Erythroblast (primary cell): ENCODE results near the gene VWC2L.

Source experiments
- DNase-seq, 2 experiments: peaks; one replicate each; lab custom pipeline; 2025; lab: John Stamatoyannopoulos, UW
- GATA1 ChIP-seq: IDR thresholded peaks from 2 replicates; pipeline ENCODE4 v1.6.1; 2011; ENCODE audit warnings: low read depth, mild to moderate bottlenecking, control low read depth, low read length, moderate library complexity
- POLR2A ChIP-seq: IDR thresholded peaks from 2 replicates; pipeline ENCODE4 v1.6.1; 2011; ENCODE audit warnings: mild to moderate bottlenecking, low read length

Gene VWC2L

GRCh38 chr2:214484701-214485100 lies 73.8 kb downstream of the VWC2L start:
- DNase-seq: no peak
- no peak for TF ChIP-seq GATA1
- no peak for TF ChIP-seq POLR2A

- no peak for DNase-seq
- no peak for TF ChIP-seq GATA1
- no peak for TF ChIP-seq POLR2A
Measured at GRCh38 chr2:214489181-214489580, 78.3 kb downstream of the VWC2L start.

- DNase-seq: no peak
- no peak for TF ChIP-seq GATA1
- TF ChIP-seq POLR2A: no peak
Measured at GRCh38 chr2:214489702-214490101, 78.8 kb downstream of the VWC2L start.

DNA sequence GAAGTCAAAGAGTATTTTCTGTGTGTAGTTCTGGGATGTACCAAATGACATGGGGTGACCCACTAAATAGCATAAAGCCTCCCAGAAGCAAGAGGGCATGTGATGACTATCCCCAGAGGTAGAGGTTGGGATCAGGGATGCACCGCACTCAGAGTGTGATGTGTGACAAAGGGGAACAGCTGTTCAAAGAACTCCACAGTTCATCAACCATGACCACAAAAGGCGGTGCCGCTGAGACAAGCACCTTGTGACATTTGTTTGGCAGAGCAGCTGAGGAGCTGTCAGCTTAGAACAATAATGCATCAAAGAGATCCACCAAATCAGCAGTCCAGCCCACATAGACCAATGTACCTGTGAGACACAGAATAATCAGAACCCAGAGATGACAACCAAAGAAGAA lies 81.3 kb downstream of the VWC2L start:
- TF ChIP-seq POLR2A: no peak
- no peak for TF ChIP-seq GATA1
- DNase-seq: no peak

DNA sequence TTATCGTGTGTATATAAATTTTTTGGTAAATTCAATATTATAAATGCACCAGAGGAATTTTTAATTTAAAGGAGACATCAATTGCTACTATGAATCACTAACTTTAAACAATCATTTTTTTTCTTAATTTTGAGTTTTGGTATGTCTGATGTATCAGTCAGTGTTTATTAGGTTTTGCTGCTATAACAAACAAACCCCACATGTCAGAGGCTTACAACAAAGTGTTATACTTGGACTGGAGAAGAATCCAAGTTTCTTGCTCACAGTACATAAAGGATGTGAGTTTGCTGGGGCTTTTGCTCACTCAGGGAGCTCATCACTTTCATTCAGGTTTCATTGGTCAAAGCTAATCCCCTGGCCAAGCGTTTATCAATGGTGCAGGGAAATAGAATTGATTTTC lies 81.8 kb downstream of the VWC2L start:
- DNase-seq: no peak
- TF ChIP-seq POLR2A (no peak), GATA1 (no peak)

DNA sequence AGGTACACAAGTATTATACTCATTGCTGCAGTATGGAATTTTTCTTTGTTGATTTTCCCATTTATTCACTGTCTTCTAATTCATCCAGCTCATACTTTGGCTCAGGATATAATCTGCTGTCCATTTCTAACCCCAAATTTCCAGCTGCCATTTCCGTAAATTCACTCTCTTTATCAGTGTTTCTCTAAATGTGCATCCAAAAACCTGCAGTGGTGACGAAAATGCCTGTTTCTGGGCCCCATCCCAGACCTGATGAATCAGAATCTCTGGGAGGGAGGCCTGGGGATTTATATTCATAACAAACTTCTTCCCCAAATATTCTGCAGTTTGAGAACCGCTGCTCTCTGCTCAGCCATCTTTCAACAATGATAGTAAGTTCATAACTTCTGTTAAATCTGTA lies 86.6 kb downstream of the VWC2L start:
- DNase-seq: no peak
- TF ChIP-seq GATA1: no peak
- no peak for TF ChIP-seq POLR2A

DNA sequence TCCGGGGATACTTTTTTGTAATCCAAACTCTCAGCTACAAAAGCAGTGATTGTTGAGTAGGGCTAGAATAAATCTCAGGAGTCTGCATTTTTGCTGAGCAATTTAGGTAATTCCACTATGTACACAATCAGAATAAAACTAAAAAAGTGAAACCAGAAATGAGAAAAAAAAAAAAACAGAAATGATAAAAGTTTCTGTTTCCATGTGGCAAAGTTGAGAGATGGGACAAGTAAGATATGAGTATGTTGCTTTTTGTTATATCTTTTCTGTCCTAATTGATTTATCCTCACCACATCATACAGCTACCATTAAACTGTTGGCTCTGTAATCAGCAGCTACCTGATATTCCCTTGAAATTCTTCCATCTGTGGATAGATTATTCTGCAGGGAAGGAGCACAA lies 92.7 kb downstream of the VWC2L start:
- no peak for DNase-seq
- no peak for TF ChIP-seq GATA1
- no peak for TF ChIP-seq POLR2A

DNA sequence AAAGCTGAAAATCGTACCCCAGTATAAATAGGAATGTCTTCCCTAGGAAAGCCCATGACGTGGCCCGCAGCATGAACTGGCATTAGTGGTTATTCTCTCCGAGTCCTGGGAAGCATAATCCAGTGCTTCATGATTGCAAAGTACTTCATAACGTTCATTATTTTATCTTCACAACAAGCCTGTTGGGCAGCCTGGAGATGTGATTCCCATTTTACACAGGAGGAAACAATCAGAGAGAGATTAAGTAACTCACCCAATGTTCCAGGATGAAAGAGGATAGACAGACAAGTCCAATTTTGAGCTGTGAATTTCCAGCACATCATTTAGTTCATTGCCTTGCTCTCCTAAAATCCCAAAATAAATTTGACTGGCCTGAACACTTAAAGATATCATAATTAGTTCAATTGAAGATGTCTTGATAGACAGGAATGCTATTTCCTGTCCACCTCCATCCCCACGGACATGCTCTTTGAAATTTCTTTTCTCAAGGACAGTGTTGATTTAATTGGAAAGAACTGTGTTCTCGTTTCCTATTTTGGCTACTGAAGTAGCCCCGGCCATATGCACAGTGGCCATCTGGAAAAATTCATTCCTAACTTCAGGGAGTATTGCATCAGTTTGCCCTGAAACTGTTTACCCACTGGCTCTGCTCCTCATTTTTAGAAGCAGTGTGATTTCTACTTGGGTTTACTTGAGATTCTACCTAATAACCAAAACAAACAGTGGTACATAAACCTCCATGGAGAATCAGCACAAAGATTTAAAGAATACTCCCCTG lies 93.9 kb downstream of the VWC2L start:
- DNase-seq: no peak
- TF ChIP-seq POLR2A (no peak), GATA1 (no peak)

DNA sequence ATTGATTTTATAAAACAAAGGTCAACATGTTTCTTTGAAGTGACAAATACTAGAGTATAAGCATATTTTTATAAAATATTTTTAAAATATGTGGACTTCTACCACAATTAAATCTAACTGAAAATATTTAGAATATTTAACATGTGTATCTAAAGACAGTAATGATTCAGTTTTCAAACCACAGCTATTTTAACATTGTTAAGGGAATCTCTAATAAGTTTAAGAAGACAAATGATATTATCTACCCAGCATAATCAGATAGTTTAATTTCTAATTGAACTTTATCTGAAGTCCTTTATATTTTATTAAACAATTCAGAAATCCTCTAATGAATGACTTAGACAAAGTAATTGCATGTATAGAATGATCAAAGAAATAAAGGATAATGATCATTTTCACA lies 96.2 kb downstream of the VWC2L start:
- DNase-seq: no peak
- TF ChIP-seq POLR2A: no peak
- no peak for TF ChIP-seq GATA1

GRCh38 chr2:214514704-214515103 lies 103.8 kb downstream of the VWC2L start:
- no peak for TF ChIP-seq GATA1
- no peak for TF ChIP-seq POLR2A
- no peak for DNase-seq

- no peak for DNase-seq
- no peak for TF ChIP-seq POLR2A
- TF ChIP-seq GATA1: no peak
Measured at GRCh38 chr2:214515111-214515510, 104.3 kb downstream of the VWC2L start.

DNA sequence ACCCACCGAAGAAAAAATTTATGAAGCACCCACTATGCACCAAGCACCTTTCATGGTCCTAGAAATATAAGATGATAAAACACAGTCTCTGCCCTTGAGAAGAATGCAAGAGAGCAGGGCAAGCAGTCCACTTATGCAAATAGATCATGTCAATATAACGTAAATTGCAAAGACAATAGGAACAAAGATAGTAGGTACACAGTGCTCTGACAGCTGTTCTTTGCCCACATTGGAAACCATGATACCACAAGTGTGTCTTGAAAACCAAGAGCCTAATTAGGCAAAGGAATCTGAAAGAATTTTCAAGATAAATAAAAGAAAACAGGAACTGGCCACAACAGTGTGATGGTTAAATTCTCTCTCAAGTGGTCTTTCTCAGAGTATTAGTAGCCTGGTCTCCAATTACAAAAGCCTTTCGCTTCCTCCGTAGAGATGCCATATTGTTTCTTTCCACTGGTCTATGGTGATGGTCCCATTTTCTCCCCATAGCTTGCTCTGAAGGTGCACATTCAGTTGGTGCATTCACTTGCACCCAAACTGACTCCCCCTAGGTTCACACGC lies 108.5 kb downstream of the VWC2L start:
- DNase-seq: no peak
- TF ChIP-seq POLR2A: no peak
- no peak for TF ChIP-seq GATA1

DNA sequence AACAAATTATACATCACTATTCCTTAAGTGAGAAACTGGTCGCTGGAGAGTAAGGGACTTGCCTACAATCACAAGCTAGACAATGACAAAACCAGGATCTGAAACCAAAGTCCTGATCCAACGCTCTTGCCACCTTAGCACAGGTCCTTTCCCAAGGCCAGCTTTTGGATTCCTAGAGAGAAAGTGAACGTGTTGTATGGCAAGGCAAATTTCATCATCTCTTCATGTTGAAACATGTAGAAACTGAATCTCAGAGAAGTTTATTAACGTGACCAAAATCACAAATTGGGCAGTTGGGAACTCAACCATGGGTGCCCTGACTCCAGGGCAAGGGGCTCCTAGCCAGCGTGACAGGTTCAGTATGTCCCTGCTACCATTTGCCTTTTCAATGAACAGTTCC lies 118.2 kb downstream of the VWC2L start:
- TF ChIP-seq GATA1 (no peak), POLR2A (no peak)
- no peak for DNase-seq

GRCh38 chr2:214529514-214529913 lies 118.7 kb downstream of the VWC2L start:
- DNase-seq: no peak
- TF ChIP-seq GATA1: no peak
- TF ChIP-seq POLR2A: no peak

DNA sequence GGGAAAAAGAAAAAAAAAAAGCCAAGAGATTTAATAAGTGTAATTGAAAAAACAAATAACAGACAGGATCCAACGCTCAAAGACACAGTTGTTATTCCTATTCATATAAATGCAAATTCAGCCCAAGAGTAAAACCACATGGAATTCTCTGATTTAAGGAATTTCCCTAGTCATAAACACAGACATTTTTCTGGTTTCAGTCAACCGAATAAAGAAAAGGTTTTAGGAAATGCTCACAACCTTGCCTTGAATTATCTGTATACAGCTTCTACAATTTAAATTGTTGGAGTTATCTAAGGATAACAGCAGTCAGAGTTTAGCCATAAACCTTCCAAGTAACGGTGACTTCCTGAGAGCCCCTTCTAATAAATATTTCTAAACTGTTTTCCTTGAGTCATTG lies 122.7 kb downstream of the VWC2L start:
- DNase-seq: no peak
- TF ChIP-seq POLR2A: no peak
- TF ChIP-seq GATA1: no peak

- no peak for DNase-seq
- no peak for TF ChIP-seq POLR2A
- TF ChIP-seq GATA1: no peak
Measured at GRCh38 chr2:214536625-214537024, 125.8 kb downstream of the VWC2L start.
